ENCODE measurements around the gene IFT20. TPM values are rescaled to one million over a fixed set of nuclear protein-coding genes. Genes with fewer than 3 reads are reported as not detected.

Gene IFT20
- total and polyA plus RNA-seq, 2 of the 13 experiments (the other 11 are each of a cell fraction or from before 2014, with no cell fraction given): 28.0 to 37.8 TPM

- TF ChIP-seq ZBTB40 (IDR thresholded peaks at IDR 0.05) (no peak), ZBTB40 (CRISPR knock-in tag; IDR thresholded peaks at IDR 0.05) (no peak; the same call in 1 of the 2 replicates), ZNF407 (CRISPR knock-in tag; IDR thresholded peaks at IDR 0.05; ENCODE audit: not compliant biosample characterization) (no peak), ZNF766 (CRISPR knock-in tag; IDR thresholded peaks at IDR 0.05; ENCODE audit: borderline replicate concordance) (peak; percentile 66; the same call in 1 of the 2 replicates), ZMAT5 (CRISPR knock-in tag; IDR thresholded peaks at IDR 0.05; ENCODE audit: borderline replicate concordance, low read depth) (no peak), TERF1 (CRISPR knock-in tag; IDR thresholded peaks at IDR 0.05) (no peak), TRAFD1 (CRISPR knock-in tag; IDR thresholded peaks at IDR 0.05; ENCODE audit: borderline replicate concordance) (peak; percentile 14; the same call in 1 of the 2 replicates)
These were observed 33.1 kb upstream of the IFT20 start (continued) for GRCh38 chr17:28368306-28368831.

Data from HepG2 (cell line).